ENCODE measurements around the gene ATP9A. TPM values are rescaled to one million over a fixed set of nuclear protein-coding genes. Genes with fewer than 3 reads are reported as not detected.
"Not testable (repeated sequence)": the region's sequence is repeated elsewhere in the genome, so short reads cannot be mapped to it uniquely, and the experiment has no call there.

ATP9A gene
- polyA plus RNA-seq, 1 experiment: 35.3 TPM

- no peak for DNase-seq (ENCODE audit: low read depth, low spot score)
- POLR2A ChIA-PET: no interaction called here
- TF ChIP-seq CTCF (IDR thresholded peaks at IDR 0.05; ENCODE audit: low read depth, low read length): no peak
- CTCF ChIA-PET: interaction anchor here (1.6 kb wide), 1 partner anchor 10 kb away, joined by 5 read pairs; no protein-coding TSS in a partner anchor
- H3K4me3 ChIP-seq (ENCODE audit: low read depth, low read length): no peak overlapping the region
- no peaks in the 10 kb centered on the region for H3K27me3 ChIP-seq (ENCODE audit: control insufficient read depth, insufficient read depth, low read length)
- peaks cover 5% of the 10 kb centered on the region for H3K9me3 ChIP-seq (ENCODE audit: control insufficient read depth, insufficient read depth, low read length)
- H3K27ac ChIP-seq (ENCODE audit: low read depth, low read length): no peak overlapping the region
These were observed 20.6 kb upstream of the ATP9A start for GRCh38 chr20:51788822-51789221.

GRCh38 chr20:51784299-51784698, 16.1 kb upstream of the ATP9A start:
- Histone ChIP-seq H3K27me3 (ENCODE audit: control insufficient read depth, insufficient read depth, low read length) (no peaks in the 10 kb centered on the region), H3K9me3 (ENCODE audit: control insufficient read depth, insufficient read depth, low read length) (peaks cover 2% of the 10 kb centered on the region), H3K4me3 (ENCODE audit: low read depth, low read length) (no peak overlapping the region), H3K27ac (ENCODE audit: low read depth, low read length) (no peak overlapping the region)
- DNase-seq (ENCODE audit: low read depth, low spot score): no peak
- POLR2A ChIA-PET: no interaction called here
- no peak for TF ChIP-seq CTCF (IDR thresholded peaks at IDR 0.05; ENCODE audit: low read depth, low read length)
- CTCF ChIA-PET: interaction anchor here (1.8 kb wide), 1 partner anchor 16 kb away, joined by 5 read pairs; no protein-coding TSS in a partner anchor

- H3K9me3 ChIP-seq (ENCODE audit: control insufficient read depth, insufficient read depth, low read length); H3K27ac ChIP-seq (ENCODE audit: low read depth, low read length); POLR2A ChIA-PET; H3K27me3 ChIP-seq (ENCODE audit: control insufficient read depth, insufficient read depth, low read length); H3K4me3 ChIP-seq (ENCODE audit: low read depth, low read length); DNase-seq (ENCODE audit: low read depth, low spot score): not testable (repeated sequence)
- CTCF ChIA-PET: interaction anchor here (4.7 kb wide), 1 partner anchor 21 kb away, joined by 14 read pairs; no protein-coding TSS in a partner anchor
These were observed 10.1 kb upstream of the ATP9A start for GRCh38 chr20:51778229-51778759.

- H3K4me3 ChIP-seq (ENCODE audit: low read depth, low read length): no peak overlapping the region
- no peak for DNase-seq (ENCODE audit: low read depth, low spot score)
- no peak for TF ChIP-seq CTCF (IDR thresholded peaks at IDR 0.05; ENCODE audit: low read depth, low read length)
- peaks cover 9% of the 10 kb centered on the region for H3K9me3 ChIP-seq (ENCODE audit: control insufficient read depth, insufficient read depth, low read length)
- H3K27me3 ChIP-seq (ENCODE audit: control insufficient read depth, insufficient read depth, low read length): no peaks in the 10 kb centered on the region
- POLR2A ChIA-PET: no interaction called here
- no peak overlapping the region for H3K27ac ChIP-seq (ENCODE audit: low read depth, low read length)
- CTCF ChIA-PET: interaction anchor here (0.6 to 4.1 kb wide), 3 partner anchors 12 to 74 kb away, joined by 3 to 24 read pairs (median 6); no protein-coding TSS in a partner anchor
These were observed 7.1 kb upstream of the ATP9A start for GRCh38 chr20:51775241-51775640.

GRCh38 chr20:51772236-51772635, 4.0 kb upstream of the ATP9A start:
- H3K27me3 ChIP-seq (ENCODE audit: control insufficient read depth, insufficient read depth, low read length): no peaks in the 10 kb centered on the region
- H3K27ac ChIP-seq (ENCODE audit: low read depth, low read length): no peak overlapping the region
- no peak for DNase-seq (ENCODE audit: low read depth, low spot score)
- no peaks in the 10 kb centered on the region; the same call in 1 of the 2 replicates for H3K9me3 ChIP-seq (ENCODE audit: control insufficient read depth, insufficient read depth, low read length)
- H3K4me3 ChIP-seq (ENCODE audit: low read depth, low read length): no peak overlapping the region
- no peak for TF ChIP-seq CTCF (IDR thresholded peaks at IDR 0.05; ENCODE audit: low read depth, low read length)
- ChIA-PET CTCF (no interaction called here), POLR2A (no interaction called here)

Measured in AG04450 (cell line).